Fibroblast of peridontal ligament (primary cell): ENCODE results near the gene LCN12.

ENCODE experiments used
- DNase-seq: peaks from one replicate; pipeline ENCODE4 v3.0.0-alpha.2; 2010; ENCODE audit errors: extremely low read depth

Gene LCN12

DNA sequence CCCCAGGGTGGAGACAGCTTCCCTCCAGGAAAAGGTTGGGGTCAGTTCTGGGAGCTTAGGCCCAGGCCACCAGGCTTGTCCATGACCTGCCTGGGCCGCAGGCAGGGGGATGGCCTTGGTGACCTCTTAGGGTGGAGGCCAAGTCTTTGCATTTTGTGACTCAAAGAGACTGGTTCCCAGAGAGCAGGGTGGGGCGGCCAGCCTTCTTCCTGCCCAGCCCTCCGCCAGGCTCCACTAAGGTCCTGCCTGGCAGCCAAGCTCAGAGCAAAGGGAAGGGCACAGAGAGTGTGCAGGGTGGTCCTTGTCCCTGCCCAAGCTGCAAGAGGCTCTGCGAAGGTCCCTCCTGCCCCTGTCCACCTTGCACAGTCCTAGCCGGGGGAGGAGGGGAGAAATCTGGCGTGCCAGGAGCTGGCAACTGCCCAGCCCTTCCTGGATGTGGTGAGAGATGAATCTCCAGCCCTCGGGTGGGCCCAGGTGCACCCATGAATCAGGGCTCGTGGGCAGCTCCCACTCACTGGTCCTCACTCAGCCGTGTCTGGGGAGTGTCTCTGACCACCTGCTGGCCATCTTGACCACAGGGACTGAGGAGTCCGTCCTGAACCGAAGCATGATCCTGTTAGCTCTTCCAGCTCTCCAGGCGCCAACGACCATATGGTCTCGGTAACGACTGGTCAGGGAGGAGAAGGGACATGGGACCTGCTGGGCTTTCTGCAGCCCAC, 22.9 kb downstream of the LCN12 start:
- no peak for DNase-seq

DNA sequence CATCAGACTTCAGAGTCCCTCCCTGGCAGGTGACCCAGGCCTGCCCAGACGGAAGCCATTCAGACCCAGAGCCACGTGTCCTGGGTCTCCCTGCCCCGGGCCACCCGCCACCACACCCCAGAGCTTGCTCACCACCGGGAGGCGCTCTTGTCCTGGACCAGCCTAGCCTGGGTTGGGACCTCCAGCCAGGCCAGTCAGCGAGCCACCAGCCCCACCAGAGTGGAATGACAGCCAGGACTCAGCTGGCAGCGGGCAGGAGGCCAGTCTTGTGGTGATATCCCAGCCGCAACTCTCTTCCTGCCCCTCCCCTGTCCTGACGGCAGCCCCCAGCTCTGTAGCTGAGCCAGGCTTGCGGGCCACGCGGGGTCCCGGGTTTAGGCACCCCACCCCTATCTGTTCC, 23.6 kb downstream of the LCN12 start:
- no peak for DNase-seq

- DNase-seq: no peak
These were observed 25.1 kb downstream of the LCN12 start, which contains the start of gene PTGDS for GRCh38 chr9:136977223-136977622. TSS of gene PTGDS (plus strand) at chr9:136977504. CDS start at chr9:136977579, 75 bp downstream.

- no peak for DNase-seq
These were observed 25.6 kb downstream of the LCN12 start for GRCh38 chr9:136977649-136978072.

DNA sequence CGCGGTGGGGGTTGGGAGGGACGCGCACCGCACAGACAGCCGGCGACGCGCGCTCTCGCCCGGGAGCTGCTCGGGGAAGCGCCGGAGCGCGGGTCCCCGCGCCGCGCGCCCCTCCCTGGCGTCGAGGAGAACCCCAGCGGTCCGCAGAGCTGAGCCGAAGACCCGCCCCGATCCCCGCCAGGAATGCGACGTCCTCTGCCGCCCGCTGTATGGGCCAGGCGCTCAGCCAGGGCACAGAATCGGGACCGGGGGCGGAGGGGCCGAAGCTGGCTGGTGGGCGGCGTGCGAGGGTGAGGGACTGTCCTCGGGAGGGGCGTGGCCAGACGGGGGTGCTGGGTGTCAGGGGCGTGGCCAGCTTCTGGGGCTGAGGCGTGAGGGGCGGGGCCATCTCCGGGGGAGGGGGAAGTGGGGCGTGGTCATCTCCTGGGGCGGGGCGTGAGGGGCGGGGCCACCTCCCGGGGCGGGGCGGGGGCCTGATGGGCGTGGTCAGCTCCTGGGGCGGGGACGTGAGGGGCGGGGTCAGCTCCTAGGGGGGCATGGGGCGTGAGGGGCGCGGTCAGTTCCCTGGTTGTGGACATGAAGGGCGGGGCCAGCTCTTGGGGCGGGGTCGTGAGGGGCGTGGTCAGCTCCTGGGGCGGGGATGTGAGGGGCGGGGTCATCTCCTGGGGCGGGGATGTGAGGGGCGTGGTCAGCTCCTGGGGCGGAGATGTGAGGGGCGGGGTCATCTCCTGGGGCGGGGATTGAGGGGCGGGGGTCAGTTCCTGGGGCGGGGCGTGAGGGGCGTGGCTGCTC, 26.2 kb downstream of the LCN12 start:
- DNase-seq: peak; percentile 11

GRCh38 chr9:136978865-136979544, 26.9 kb downstream of the LCN12 start:
- no peak for DNase-seq

DNA sequence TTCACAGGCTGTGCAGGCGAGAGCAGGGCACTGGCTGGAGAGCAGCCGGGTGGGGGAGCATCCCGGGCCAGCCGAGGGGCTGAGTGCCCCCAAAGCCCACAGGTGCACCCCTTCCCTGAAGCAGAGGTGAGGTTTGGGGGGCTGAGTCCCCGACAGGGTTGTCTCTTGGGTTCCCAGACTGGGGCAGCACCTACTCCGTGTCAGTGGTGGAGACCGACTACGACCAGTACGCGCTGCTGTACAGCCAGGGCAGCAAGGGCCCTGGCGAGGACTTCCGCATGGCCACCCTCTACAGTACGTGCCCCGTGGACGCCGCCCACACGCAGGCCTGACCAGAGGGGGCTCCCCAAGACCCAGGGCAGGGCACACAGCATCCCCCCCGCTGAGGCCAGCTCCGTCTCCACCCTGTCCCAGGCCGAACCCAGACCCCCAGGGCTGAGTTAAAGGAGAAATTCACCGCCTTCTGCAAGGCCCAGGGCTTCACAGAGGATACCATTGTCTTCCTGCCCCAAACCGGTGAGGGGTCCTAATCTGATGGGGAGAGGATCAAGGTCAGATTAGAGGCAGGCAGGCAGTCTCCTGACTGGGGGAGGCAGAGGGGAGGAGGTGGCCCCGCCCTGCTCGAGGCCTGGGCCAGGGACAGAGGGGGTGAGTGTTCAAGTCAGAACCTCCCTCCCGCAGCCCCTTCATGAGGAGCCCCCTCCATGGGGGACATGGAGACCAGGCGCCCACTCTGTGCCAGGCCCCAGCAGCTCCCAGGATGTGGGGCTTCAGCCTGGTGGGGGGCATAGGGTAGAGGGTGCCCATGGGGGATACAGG, 27.9 kb downstream of the LCN12 start:
- DNase-seq: no peak

DNA sequence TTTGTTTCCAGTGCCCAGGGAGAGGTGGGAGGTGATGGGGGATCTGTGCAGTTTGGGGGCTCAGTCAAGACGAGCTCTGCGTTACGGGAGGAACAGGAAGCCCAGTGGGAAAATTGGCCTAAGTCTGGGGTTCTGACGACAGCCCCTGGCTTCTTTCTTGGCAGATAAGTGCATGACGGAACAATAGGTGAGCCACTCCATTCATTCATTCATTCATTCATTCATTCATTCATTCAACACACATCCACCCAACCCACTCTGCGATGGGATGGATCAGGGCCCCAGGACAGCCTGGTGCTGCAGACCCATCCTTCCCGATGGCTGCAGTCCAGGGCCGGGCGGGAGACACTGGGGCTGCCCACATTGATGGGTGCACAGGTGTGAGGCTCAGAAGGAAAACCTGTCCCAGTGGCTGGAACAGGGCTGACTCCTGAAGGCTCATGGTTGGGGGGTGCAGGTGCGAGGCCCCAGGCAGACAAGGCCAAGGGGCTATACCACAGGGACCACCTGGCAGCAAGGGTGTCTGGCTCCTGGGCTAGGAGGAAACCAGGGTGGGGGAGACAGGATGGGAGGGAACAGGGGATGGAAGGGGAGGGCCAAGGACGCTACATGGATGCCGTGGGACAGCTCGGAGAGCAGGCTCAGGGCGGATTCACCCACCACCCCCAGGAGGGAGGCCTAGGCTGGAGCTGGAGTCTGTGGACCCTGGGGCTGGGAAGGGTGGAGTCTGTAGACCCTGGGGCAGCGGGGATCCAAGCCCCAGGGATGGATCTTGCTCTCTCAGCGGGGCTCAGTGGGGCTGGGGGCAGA, 28.8 kb downstream of the LCN12 start:
- no peak for DNase-seq

DNA sequence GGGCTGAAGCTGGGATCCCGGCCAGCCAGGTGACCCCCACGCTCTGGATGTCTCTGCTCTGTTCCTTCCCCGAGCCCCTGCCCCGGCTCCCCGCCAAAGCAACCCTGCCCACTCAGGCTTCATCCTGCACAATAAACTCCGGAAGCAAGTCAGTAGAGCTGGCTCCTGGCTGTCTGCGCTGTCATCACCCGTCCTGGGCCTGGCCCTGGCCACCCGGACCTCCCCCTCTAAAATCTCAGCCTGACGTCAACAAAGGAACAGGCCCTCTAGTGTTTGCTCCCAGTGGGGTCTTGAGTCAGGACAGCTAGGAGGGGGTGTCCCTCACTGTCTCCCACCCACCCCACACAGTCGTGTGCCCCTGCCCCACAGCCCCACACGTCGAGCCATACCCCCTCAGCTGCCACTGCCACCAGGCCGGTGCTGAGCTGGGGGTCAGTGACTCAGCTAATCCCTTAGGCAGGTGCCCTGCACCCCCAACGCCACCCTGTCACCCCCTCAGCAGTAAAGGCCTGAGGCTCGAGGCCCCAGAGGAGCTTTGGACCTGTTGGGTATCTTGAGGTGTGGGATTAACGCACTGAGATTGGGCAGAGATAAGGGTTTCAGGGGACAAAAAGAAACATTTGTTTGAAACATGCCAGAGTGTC, 29.6 kb downstream of the LCN12 start:
- no peak for DNase-seq

DNA sequence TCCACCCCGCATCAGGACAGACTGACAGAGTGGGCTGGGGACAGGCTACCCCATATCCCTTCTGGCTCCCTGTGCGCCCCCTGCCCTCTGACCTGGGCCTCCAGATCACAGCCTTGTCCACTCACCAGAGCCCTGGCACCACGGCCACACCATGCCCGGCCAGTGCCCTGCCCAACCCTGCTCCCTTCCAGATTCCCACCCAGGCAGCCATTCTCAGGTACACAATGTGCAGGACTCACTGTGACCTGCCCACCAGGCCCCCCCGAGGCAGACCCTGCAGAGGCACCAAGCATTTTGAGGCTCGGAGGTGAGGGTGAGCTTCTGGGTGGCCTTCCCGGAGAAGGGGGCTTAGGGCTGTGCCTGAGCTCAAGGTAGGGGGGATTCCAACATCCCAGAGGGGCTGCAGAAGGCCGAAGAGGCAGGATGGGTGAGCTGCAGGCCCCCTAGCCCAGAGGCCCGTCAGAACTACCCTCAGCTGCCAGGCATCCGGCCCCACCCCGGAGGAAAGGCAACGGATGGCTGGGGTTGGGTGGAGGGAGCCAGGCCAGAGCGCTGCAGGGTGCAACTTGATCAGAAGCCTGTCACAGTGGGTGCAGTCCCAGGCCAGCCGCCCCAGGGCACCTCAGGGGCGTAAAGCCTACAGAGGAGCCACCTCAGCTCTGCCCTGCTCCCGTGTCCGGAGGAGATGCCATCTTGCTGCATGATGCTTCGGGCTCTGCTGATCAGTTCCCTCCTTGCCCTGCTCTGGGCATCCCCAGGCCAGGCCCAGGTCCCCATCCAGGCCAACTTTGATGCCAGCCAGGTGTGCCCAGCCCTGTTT, 30.4 kb downstream of the LCN12 start, which contains the start of gene LCNL1:
Gene LCNL1 (plus strand): TSS at position 762 of the 820 bp plus-strand sequence. CDS start 594 bp downstream, outside the sequence.
- DNase-seq: no peak

GRCh38 chr9:136983167-136983566, 31.1 kb downstream of the LCN12 start:
- DNase-seq: no peak

DNA sequence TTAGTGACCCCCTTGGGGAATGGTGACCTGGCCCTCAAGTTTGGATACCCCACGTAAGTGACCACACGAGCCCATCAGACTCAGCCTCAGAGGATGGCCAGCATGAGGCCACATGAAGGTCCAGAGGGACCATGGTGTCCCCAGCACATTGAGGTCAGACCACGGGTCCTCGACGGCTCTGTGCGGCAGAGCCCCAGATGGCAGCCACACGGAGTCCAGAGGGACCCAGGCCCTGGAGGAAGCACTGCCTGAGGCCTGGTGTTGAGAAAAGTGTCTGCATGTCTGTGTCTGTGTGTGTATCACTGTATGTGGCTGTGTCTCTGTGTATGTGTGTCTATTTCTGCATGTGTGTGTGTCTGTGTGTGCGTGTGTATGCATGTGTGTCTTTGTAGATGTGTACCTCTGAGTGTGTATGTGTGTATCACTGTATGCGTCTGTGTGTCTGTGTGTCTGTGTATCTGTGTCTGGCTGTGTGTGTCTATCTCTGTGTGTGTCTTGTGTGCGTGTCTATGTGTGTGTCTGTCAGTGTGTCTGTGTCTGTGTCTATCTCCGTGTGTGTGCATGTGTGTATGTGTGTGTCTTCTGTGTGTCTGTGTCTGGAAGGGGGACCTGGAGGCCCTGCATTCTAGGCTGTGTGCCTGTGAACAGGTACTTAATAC, 31.7 kb downstream of the LCN12 start:
- no peak for DNase-seq

DNA sequence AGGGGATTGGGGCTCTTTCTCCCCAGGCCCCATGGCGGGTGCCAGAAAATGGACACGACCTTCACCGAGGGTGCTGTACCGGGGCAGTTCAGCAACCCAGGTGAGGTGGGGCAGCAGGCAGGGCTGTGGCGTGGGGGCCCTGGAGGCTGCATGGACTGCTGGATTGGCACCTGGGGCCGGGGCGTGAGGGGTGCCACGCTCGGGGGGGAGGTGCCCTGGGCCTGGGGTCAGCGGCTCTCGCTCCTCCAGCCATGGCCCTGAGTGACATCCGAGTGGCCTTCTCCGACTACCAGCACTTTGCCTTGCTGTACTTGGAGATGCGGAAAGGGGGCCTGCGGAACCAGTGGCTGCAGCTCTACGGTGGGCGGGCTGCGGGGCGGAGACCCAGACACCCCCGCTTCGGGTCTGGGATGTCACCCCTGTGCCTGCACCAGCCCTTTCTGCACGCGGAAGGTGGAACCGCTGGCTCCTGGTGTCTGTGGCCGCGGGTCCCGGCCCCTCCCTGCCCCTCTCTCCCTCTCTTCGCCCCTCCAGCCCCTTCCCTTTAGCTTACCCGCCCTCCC, 32.5 kb downstream of the LCN12 start:
- no peak for DNase-seq

GRCh38 chr9:136985027-136985602, 33.0 kb downstream of the LCN12 start:
- no peak for DNase-seq

- no peak for DNase-seq
These were observed 33.8 kb downstream of the LCN12 start for GRCh38 chr9:136985853-136986252.

DNA sequence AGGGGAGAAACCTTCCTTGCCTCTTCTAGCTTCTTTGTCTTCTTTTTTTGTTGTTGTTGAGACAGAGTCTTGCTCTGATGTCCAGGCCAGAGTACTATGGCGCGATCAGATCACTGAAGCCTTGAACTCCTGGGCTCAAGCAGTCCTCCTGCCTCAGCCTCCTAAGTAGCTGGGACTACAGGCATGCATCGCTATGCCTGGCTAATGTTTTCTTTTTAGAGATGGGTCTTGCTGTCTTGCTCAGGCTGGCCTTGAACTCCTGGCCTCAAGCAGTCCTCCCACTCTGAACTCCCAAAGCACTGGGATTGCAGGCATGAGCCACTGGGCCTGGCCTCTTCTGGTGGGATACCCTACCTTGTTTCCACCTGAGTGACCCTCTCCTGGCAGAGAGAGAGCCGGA, 36.8 kb downstream of the LCN12 start:
- DNase-seq: no peak

GRCh38 chr9:136990242-136990911, 38.3 kb downstream of the LCN12 start:
- DNase-seq: no peak
